GM20431 (cell line): ENCODE data around the gene PYGB.

Source experiments
- in situ Hi-C: fragments of 300-500 bp; cut with MseI, MboI; formaldehyde crosslinking; loops from one replicate; pipeline ENCODE4 v1.15.0; 2020; ENCODE audit warnings: low sequenced_read_pairs; ENCODE audit not compliant: unreplicated experiment

Gene PYGB

GRCh38 chr20:25278636-25279361 is 30.9 kb downstream of the PYGB start:
- in situ Hi-C loops: no loop called here

- in situ Hi-C loops: no loop called here
Measured at GRCh38 chr20:25279403-25279802, 31.5 kb downstream of the PYGB start.

GRCh38 chr20:25280051-25280573 is 32.2 kb downstream of the PYGB start:
- in situ Hi-C loops: no loop called here

GRCh38 chr20:25280574-25281535 is 33.0 kb downstream of the PYGB start:
- in situ Hi-C loops: no loop called here

GRCh38 chr20:25281541-25281991 is 33.7 kb downstream of the PYGB start:
- in situ Hi-C loops: no loop called here

GRCh38 chr20:25282034-25282781 is 34.3 kb downstream of the PYGB start:
- in situ Hi-C loops: no loop called here

GRCh38 chr20:25282796-25283195 is 34.9 kb downstream of the PYGB start:
- in situ Hi-C loops: no loop called here

- in situ Hi-C loops: no loop called here
Measured at GRCh38 chr20:25283221-25283951, 35.5 kb downstream of the PYGB start.

- in situ Hi-C loops: no loop called here
Measured at GRCh38 chr20:25284131-25284601, 36.3 kb downstream of the PYGB start.

- in situ Hi-C loops: no loop called here
Measured at GRCh38 chr20:25285091-25285647, 37.3 kb downstream of the PYGB start.

- in situ Hi-C loops: no loop called here
Measured at GRCh38 chr20:25285856-25286798, 38.2 kb downstream of the PYGB start.

- in situ Hi-C loops: no loop called here
Measured at GRCh38 chr20:25286917-25287316, 39.0 kb downstream of the PYGB start.

- in situ Hi-C loops: no loop called here
Measured at GRCh38 chr20:25287631-25288290, 39.9 kb downstream of the PYGB start.

GRCh38 chr20:25288291-25289181 is 40.7 kb downstream of the PYGB start:
- in situ Hi-C loops: no loop called here

GRCh38 chr20:25289886-25290597 is 42.2 kb downstream of the PYGB start:
- in situ Hi-C loops: no loop called here
